CD4-positive, alpha-beta T cell treated with Interleukin-12 subunit alpha and Interleukin-12 subunit beta, for 1 hour (primary cell): ENCODE data around the gene NOS1AP.

ENCODE experiments used
- DNase-seq: peaks from one replicate; pipeline ENCODE4 v3.0.0-alpha.2; 2020

NOS1AP gene

GRCh38 chr1:162224267-162224666 is 154.8 kb downstream of the NOS1AP start:
- no peak for DNase-seq

- DNase-seq: no peak
Measured at GRCh38 chr1:162228586-162228985, 159.1 kb downstream of the NOS1AP start.

GRCh38 chr1:162229549-162229948 is 160.1 kb downstream of the NOS1AP start:
- DNase-seq: no peak

GRCh38 chr1:162230096-162230495 is 160.6 kb downstream of the NOS1AP start:
- DNase-seq: no peak

GRCh38 chr1:162230517-162230916 is 161.0 kb downstream of the NOS1AP start:
- no peak for DNase-seq

GRCh38 chr1:162232034-162232711 is 162.7 kb downstream of the NOS1AP start:
- DNase-seq: no peak

- DNase-seq: no peak
Measured at GRCh38 chr1:162233066-162233465, 163.6 kb downstream of the NOS1AP start.

- no peak for DNase-seq
Measured at GRCh38 chr1:162233937-162234336, 164.4 kb downstream of the NOS1AP start.

GRCh38 chr1:162234571-162234970 is 165.1 kb downstream of the NOS1AP start:
- DNase-seq: no peak

- no peak for DNase-seq
Measured at GRCh38 chr1:162235241-162235800, 165.8 kb downstream of the NOS1AP start.

- DNase-seq: no peak
Measured at GRCh38 chr1:162236201-162236600, 166.7 kb downstream of the NOS1AP start.

- DNase-seq: no peak
Measured at GRCh38 chr1:162236618-162237017, 167.1 kb downstream of the NOS1AP start.

- no peak for DNase-seq
Measured at GRCh38 chr1:162240577-162240976, 171.1 kb downstream of the NOS1AP start.

- DNase-seq: no peak
Measured at GRCh38 chr1:162242804-162243203, 173.3 kb downstream of the NOS1AP start.

- DNase-seq: no peak
Measured at GRCh38 chr1:162248854-162249535, 179.5 kb downstream of the NOS1AP start.

- no peak for DNase-seq
Measured at GRCh38 chr1:162250004-162250730, 180.7 kb downstream of the NOS1AP start.

- DNase-seq: no peak
Measured at GRCh38 chr1:162251102-162251501, 181.6 kb downstream of the NOS1AP start.

GRCh38 chr1:162252214-162252613 is 182.7 kb downstream of the NOS1AP start:
- DNase-seq: no peak

GRCh38 chr1:162253790-162254189 is 184.3 kb downstream of the NOS1AP start:
- DNase-seq: no peak

- no peak for DNase-seq
Measured at GRCh38 chr1:162256287-162256686, 186.8 kb downstream of the NOS1AP start.

GRCh38 chr1:162258394-162258793 is 188.9 kb downstream of the NOS1AP start:
- no peak for DNase-seq

- no peak for DNase-seq
Measured at GRCh38 chr1:162259894-162260455, 190.5 kb downstream of the NOS1AP start.

- DNase-seq: no peak
Measured at GRCh38 chr1:162264108-162264507, 194.6 kb downstream of the NOS1AP start.
